ENCODE results near the gene ACTL8. TPM values are rescaled to one million over a fixed set of nuclear protein-coding genes. Genes with fewer than 3 reads are reported as not detected.

The ACTL8 gene
- total RNA-seq, 1 experiment from 2014 or later = 0.07 TPM

GRCh38 chr1:17805869-17806684, 50.9 kb downstream of the ACTL8 start:
- no peak for DNase-seq (ENCODE audit: low read depth)

GRCh38 chr1:17808816-17809215, 53.7 kb downstream of the ACTL8 start:
- no peak for DNase-seq (ENCODE audit: low read depth)

- no peak for DNase-seq (ENCODE audit: low read depth)
Measured at GRCh38 chr1:17810668-17811067, 55.5 kb downstream of the ACTL8 start.

GRCh38 chr1:17816511-17816910, 61.4 kb downstream of the ACTL8 start:
- no peak for DNase-seq (ENCODE audit: low read depth)

GRCh38 chr1:17819129-17819802, 64.1 kb downstream of the ACTL8 start:
- DNase-seq (ENCODE audit: low read depth) = no peak

- no peak for DNase-seq (ENCODE audit: low read depth)
Measured at GRCh38 chr1:17820198-17820597, 65.1 kb downstream of the ACTL8 start.

- no peak for DNase-seq (ENCODE audit: low read depth)
Measured at GRCh38 chr1:17822741-17823426, 67.8 kb downstream of the ACTL8 start.

GRCh38 chr1:17825273-17826164, 70.4 kb downstream of the ACTL8 start:
- DNase-seq (ENCODE audit: low read depth) = no peak

GRCh38 chr1:17826165-17826488, 71.0 kb downstream of the ACTL8 start:
- no peak for DNase-seq (ENCODE audit: low read depth)

GRCh38 chr1:17828991-17829390, 73.9 kb downstream of the ACTL8 start:
- no peak for DNase-seq (ENCODE audit: low read depth)

GRCh38 chr1:17829579-17829978, 74.4 kb downstream of the ACTL8 start:
- no peak for DNase-seq (ENCODE audit: low read depth)

GRCh38 chr1:17831597-17831996, 76.5 kb downstream of the ACTL8 start:
- DNase-seq (ENCODE audit: low read depth) = peak; percentile 49

GRCh38 chr1:17833661-17834501, 78.7 kb downstream of the ACTL8 start:
- no peak for DNase-seq (ENCODE audit: low read depth)

- no peak for DNase-seq (ENCODE audit: low read depth)
Measured at GRCh38 chr1:17834561-17835100, 79.5 kb downstream of the ACTL8 start.

- DNase-seq (ENCODE audit: low read depth) = no peak
Measured at GRCh38 chr1:17837233-17838030, 82.3 kb downstream of the ACTL8 start.

- DNase-seq (ENCODE audit: low read depth) = no peak
Measured at GRCh38 chr1:17839641-17840196, 84.6 kb downstream of the ACTL8 start.

GRCh38 chr1:17841944-17842343, 86.8 kb downstream of the ACTL8 start:
- no peak for DNase-seq (ENCODE audit: low read depth)

- no peak for DNase-seq (ENCODE audit: low read depth)
Measured at GRCh38 chr1:17842686-17843085, 87.6 kb downstream of the ACTL8 start.

- no peak for DNase-seq (ENCODE audit: low read depth)
Measured at GRCh38 chr1:17844185-17844826, 89.2 kb downstream of the ACTL8 start.

Measured in M059J (cell line).